ENCODE data around the gene FAM168A.

The FAM168A gene

DNA sequence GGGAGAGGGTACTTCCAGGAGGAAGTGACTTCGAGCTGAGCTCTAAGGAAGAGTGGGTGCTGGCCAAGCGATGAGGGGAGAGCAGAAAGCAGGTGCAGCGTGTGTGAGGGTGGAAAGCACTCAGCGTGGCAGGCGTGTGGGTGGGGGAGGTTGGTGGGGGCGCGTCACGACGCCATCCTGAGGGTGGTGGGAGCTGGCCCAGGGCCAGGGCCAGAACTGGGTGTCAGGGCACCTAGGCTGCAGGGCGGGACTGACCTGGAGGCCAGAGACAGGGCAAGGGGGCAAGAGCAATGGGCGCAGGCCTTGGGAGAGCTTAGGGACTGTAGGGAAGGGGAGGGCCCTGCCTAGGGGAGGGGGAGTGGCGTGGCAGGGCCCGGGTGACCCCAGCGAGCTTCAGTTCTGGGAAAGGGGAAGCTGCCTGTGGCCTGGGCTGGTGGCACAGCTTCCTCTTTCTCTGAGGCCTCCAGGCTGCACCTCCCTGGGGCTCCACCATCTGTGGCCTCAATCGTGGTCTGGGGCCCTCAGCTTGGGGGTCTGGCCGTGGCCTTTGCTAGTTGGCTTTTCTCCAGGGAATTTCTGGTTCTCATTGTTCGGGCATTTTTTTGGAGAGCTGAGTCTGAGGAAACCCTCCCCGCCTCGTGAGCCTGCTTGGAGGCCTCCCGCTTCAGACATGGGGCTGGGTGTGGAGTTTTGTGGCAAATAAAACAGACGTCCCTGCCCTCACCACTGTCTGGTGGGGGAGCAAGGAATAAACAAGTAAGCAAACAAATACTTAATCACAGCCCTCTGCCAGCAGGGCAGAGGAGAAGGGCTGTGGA is 212.8 kb downstream of the FAM168A start:
- DNase-seq, result no peak

DNA sequence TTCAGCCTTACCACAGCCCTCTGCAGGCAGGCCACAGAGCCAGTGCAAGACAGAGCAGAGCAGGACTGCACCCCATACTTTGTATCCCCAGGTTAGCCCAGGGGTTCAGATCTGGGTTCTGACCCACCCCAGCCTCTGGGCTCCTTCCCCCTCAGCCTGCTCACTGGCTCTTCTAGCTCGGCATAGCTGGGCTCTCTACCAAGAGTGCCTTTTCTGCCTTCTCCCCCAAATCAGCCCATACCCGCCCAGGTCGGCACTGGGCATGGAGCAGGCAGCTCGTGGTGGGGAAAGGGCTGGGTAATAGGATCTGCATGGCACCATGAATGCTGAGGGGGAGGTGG is 213.4 kb downstream of the FAM168A start:
- no peak for DNase-seq

DNA sequence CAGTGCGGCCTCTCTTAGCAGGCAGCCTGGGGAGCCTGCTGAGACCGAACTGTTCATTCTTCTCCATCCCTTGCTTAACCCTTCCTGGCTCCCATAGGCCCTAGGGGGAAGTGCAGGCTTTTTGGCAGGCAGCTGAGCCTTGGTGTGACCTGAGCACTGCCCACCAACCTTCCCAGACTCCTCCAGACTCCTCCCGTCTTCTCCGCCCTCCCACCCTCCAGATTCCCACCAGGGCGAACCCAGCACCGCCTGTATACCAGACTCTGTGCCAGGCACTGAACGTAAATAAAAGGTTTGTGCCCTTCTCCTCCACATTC is 213.8 kb downstream of the FAM168A start:
- DNase-seq, result no peak

DNA sequence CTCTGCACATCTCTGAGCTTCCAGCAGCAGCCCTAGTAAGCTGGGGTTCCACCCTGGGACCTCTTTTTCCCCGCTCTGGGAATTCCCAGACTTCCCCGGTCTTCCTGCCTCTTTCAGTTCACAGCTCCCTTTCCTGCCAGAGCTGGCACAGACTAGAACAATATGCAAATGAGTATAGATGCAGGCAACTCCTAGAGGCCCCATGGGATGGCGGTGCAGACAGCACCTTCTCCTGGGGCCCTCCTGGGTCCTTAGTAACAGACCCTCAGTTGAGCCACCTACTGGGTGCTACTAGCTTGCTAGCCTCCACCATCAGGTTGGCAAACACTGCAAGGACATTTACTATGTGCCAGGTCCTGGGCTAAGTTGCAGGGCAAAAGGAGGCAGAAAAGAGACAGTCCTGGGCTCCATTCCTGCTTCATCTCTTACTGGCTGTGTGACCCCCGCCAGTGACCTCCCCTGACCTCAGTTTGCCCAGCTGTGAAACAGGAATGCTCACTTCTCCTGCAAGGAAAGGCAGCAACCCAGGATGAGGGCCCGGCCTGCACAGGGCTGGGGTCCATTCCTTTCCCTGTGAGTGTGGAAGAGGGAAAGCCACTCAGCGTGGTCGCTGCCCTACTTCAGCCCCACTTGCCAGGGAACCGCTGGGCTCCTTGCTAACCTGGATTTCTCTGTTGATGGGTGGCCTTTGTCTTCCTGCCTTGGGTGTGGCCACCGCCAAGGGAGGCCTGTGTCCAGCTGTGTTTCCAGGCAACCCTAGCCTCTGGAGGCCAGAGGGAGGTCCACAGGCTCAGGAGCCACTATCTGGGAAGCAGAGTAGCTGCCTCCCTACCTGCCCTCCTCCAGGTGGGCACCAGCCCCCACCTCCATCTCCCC is 214.4 kb downstream of the FAM168A start:
- no peak for DNase-seq

DNA sequence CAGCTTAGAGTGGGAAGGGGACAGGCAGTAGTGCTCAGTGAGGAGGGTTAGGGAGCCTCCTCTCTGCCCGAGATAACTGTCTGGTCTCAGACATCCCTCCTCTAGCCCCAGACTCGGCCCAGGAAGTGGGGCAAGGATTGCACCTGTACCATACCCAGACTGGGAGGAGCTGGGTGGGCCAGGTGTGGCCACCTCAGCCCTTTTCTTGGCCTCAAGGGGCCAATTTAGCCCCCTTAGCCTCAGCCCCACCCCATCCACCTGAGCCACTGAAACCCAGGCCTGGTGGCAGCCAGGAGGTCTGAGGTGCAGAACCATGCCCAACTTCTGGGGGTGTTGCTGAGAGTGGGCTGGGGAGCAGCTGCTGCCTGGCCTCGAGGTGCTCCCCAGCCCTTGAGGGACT is 215.2 kb downstream of the FAM168A start:
- DNase-seq, result no peak

DNA sequence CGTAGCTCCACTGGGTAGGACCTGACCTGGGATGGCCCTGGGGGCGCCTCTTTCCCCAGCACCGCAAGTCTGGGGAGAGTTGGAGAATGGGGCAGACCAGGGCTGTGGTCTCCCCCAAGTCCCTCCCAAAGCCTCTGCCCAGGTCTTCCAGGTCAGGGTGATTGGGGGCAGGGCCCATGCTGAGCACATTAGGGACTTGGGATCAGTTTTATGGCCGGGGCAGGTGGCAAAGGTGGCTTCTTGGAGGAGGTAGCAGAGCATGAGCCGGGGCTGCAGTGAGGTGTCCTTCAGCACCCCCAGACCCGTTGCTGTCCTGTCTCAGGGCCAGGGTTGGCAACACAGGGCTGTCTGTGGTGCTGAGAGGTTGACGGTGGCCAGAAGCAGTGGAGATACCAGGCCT is 215.7 kb downstream of the FAM168A start:
- no peak for DNase-seq

DNA sequence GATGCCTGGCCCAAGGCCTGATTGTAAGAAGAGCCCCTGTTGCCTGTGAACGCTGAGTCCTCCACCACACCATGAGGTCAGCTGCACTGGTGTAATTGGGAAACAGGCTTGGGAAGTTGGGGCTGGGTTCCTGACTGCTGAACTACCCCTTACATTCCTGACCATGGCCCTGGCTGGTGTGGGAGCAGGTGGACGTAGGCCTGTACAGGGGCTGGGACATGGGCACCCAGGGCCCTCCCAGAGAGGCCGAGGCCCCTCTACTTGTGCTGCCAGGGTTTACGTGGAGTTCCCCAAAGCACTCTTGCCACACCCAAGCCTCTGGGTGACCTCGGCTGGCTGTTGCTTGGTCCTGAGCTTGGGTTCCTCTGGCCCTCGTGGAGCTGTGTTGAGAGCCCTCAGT is 216.3 kb downstream of the FAM168A start:
- no peak for DNase-seq

DNA sequence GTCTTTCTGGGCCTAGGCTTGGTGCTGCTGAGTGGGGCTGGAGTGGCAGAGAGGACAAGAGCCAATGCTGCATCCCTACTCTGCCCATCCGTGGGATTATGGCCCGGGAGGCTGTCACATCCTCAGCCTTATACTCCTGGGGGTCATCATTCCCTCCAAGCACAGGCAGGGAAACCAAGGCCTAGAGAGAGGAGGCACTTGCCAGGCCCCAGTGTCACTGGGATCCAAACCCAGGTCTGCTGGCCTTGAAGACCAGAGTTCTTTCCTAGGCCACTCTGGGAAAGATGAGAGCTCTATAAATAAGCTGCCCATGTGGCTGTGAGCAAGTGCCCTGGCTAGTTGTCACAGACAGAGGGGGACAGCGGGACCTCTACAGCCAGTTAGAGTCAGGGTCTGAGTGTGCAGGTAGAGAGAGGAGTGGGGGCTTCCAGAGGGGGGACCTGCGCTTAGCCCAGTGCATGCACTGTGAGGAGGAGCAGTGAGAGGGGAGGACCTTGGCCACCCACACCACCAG is 217.0 kb downstream of the FAM168A start:
- no peak for DNase-seq

DNA sequence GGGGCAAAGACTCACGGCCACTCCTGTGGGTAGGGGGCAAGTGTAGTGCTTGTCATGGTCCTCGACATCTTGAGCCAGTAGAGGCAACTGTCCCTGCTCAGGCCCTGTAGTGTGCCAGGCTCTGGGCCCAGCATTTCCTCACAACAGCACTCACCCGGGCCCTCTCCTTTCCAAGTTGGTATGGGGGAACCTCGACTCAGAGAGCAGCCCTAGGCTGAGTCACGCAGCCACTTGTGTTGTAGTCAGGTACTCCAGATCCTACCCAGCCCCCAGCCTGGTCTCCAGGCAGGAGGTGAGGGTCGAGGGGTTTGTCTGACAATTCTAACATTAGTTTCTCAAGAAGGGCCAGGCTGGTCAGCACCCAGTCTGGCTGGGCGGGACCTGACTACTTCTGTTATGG is 217.6 kb downstream of the FAM168A start:
- no peak for DNase-seq

DNA sequence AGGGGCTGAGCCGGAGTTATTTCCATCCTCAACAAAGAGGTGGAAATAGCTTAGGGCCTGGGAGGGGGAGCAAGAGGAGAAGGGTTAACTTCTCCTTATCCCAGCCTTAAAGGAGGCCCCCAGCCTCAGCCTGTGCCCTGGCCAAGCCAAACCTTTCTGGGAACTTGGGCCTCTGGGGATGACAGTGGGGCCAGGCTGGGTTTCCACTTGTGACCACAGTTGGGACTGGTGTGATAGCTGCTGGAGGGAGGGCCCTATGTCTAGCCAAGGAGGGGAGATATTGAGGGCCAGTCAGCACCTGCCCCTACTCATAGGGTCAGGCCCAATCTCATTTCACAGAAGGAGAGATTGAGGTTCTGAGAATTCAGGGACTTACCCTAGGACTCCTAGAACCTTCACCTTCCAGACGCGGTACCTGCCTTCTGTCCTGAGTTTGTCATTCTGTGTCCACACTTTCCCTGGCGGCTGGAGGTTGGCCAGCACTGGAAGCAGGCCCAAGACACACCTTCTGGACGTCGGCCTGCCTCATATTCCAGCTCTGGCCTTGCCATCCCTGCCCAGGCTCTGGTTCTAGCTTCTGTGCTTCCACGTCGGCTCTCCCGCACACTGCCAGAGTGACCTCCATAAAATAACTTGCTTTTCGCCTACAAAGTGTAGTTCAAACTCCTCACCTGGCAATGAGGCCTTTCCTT is 218.6 kb downstream of the FAM168A start:
- no peak for DNase-seq

DNA sequence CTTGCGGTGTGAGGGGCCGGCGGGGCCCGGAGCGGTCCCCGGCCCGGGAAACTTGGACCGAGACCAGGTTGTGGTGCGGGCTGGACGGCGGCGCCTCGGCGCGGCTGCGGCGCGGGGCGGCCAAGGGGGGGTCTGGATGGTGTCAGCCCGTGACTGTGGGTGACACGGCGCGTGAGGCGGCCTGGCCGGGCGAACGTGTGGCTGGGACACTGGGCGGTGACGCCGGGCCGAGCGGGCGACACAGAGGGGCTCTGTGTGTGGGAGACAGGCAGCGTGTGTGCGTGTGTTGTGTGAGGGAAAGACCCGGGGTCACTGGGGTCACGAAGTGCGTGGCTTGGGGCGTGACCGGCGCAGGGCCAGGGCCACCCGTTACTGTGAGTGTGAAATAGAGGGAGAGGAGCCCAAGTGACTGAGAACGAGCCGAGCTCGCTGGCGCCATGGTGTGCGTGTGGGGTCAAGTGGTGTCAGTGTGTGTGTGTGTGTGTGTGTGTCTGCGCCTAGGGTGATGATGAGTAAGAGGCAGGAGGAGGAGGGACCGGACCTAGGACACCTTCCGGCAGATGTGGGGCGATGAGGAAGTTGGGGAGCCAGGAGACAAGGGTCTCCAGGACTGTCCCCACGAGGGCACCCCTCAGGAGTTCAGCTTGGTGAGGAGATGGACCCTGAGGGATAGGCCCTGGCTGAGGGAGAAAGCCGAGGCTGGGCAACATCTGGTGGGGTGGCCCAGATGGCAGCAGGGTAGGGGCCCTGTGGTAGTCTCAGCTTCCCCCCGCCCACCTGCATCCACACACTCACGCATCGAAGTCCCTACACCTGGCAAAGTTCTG is 220.9 kb downstream of the FAM168A start:
- DNase-seq, result peak; percentile 69

DNA sequence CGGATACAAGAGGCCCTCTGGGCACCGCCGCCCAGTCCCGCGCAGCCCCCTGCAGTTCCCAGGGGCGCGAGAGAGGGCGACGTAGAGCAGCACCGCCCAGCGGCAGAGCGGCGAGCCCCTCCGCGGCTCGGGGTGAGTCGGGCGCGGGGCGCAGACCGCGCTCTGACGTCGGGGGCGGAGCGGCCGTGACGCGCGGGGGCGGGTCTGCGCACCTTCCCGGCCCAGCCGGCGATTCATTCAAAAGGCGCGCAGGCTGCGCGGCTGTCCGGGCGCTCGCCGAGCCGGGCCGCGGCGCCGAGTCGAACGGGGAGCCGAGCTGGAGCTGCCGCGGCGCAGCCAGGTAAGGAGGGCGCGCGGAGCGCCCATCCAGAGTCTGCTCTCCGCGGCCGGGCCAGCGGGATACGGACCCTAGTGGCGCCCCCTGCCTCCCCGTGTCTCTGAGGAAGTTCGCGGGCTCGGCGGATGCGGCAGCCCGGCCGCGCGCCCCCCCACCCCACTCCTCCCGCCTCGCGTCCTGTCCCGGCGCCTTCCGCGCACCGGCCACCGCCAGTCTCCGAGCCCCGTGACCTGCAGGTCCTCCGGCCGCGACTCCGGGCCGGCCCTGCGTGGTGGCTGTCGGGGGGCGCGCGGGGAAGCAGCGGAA is 221.6 kb downstream of the FAM168A start, which contains the start of gene RELT:
Gene RELT, plus strand, starts transcription at position 240 of the 643 bp plus-strand sequence. CDS start 12,738 bp downstream, outside the sequence.
- peak; percentile 93 for DNase-seq

DNA sequence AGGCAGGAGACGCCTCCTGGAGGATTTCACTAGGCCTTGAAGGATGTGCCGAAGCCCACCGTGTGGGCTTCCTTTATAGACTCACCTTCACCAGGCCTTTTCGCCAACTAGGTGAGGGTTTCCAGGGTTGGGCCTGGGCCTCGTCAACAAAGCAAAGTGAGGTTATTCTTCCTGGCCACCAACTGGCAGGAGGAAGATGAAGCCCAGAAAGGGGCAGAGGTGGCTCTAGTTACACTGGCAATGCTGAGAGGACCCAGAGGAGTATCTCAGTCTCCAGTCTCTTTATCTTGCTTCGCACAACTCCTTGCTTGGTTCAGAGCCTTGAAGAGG is 222.1 kb downstream of the FAM168A start:
- no peak for DNase-seq

DNA sequence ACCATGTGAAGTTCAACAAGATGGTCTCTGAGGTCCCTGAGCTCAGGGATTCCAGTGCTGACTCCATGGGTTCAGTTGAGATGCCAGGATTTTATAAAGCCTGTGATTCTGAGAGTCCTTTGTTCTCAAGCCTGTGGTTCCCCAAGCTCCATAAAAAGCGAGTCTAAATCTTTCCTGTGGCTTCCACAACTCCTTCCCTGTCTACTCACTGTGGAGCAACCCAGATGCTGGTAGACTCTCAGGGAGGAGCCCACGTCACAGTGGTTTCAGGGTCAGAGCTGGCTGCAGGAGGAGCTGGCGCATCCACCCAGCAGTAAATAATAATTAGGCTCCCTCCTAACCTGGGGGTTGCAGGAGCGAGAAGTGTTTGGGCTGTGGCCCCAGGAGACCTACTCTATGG is 223.8 kb downstream of the FAM168A start:
- no peak for DNase-seq

DNA sequence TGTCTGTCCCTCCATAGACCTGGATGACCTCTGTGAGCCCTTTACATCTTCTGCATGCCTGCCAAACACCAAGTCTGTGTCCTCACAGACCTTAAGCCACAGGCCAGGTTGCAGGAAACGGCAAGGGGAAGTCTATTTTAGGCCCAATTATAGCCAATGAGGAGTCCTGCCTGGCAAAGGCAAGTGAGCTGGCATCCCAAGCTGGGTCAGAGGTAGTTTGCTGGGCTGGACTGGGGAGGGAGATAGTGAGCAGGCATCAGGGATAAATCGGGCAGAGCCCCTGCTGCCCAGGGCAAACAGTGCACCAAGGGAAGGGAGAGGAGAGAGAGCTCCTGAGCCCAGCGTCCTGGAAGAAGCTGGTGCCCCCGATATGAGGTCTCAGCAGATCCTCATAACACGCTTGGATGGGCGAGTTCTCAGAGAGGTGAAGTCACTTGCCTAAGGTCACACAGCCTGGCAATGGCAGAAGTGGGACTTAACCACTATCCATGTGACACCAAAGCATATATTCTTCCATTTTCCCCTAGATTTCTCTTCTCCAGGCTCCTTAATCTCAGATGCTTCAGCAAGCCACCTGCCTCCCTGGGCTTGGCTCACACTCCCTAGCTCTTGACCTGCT is 225.4 kb downstream of the FAM168A start:
- DNase-seq, result no peak

DNA sequence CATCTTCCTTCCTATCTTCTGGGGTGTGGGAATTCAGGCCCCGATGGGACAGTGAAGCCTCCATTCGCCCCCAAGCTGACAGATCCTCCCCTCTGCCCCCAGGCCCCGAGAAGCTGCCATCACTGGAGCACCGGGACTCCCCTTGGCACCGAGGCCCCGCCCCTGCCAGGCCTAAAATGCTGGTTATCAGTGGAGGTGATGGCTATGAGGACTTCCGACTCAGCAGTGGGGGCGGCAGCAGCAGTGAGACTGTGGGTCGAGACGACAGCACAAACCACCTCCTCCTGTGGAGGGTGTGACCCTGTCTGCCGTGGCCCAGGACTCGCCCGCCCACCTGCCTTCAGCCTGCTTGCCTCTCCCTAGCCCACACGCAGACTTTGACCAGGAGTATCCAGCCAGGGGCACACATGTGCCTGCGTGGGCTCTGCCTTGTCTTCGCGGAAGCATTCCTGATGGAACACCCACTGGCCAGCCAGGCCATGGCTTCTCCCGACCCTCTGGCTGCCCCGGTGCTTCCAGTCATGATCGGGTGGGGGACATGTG is 230.4 kb downstream of the FAM168A start:
- DNase-seq, result no peak

DNA sequence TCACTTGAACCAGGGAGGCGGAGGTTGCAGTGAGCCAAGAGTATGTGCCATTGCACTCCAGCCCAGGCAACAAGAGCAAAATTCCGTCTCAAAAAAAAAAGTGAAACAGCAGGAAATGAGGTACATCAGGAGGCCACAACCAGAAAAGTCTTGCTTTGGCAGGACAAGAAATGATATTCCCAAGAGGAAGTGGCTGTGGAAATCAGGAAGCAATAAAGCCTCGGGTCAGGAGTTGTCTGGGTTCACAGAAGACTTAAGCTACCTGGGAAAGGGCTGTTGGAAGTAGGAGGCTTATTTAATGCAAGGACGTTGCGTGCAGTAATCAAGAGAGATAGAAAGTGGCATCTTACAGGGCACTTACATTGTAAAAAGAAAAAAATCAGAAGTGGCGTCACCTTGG is 231.0 kb downstream of the FAM168A start:
- no peak for DNase-seq

DNA sequence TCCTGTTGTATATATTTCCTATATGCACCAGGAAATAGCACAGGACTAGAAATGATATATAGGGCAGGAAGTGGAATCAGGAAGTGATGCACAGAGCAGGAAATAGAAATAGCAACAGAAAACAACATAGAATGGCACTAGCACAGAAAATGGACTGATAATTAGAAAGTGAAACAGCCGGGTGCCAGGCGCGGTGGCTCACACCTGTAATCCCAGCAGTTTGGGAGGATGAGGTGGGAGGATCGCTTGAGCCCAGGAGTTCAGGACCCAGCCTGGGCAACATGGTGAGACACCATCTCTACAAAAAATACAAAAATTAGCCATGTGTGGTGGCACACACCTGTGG is 231.7 kb downstream of the FAM168A start:
- DNase-seq, result peak; percentile 72

DNA sequence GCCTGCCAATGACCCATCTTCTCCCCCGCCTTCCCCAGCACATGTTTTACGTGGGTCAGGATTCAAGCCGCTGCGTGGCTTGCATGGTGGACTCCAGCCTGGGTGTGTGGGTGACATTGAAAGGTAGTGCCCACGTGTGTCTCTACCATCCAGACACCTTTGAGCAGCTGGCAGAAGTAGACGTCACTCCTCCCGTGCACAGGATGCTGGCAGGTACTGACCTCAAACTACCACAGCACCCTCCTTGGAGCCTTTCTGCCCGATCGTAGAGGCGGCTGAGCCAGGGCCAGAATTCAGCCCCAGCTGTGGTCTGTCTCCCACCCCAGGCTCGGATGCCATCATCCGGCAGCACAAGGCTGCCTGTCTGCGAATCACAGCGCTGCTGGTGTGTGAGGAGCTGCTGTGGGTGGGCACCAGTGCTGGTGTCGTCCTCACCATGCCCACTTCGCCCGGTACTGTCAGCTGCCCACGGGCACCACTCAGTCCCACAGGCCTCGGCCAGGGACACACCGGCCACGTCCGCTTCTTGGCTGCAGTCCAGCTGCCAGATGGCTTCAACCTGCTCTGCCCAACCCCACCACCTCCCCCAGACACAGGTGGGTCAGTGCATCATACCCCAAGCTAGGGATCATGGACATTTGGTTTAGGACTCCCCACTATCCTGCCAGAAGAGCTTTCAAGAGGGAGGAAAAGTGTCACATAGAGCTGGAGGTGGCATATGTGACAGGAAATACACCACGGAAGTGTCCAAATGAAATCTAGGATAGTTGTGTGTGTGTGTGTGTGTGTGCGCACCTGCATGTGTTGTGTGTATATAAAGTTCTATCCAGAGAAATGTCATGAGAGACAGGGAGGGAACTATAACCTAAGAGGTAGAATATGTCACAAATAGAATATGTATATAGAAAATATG is 232.3 kb downstream of the FAM168A start:
- DNase-seq, result no peak

DNA sequence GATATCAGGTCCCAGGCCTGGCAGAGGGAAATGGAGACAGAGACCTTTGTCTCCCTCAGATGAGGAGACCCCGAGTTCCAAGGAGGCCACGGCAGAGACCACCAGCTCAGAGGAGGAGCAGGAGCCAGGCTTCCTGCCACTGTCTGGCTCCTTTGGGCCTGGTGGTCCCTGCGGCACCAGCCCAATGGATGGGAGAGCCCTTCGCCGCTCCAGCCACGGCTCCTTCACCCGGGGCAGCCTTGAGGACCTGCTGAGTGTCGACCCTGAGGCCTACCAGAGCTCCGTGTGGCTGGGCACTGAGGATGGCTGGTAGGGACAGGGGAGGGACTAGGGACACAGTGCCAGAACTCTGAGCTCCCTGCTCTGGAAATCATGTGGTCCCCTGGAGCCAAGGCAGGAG is 234.8 kb downstream of the FAM168A start:
- DNase-seq, result no peak

All from central memory CD4-positive, alpha-beta T cell (primary cell).